ENCODE measurements around the gene MID1IP1. TPM values are rescaled to one million over a fixed set of nuclear protein-coding genes. Genes with fewer than 3 reads are reported as not detected.

MID1IP1 gene
- total and polyA plus RNA-seq, 2 of the 8 experiments (the other 6 are each of a cell fraction or from before 2014, with no cell fraction given): 118 to 128 TPM

DNA sequence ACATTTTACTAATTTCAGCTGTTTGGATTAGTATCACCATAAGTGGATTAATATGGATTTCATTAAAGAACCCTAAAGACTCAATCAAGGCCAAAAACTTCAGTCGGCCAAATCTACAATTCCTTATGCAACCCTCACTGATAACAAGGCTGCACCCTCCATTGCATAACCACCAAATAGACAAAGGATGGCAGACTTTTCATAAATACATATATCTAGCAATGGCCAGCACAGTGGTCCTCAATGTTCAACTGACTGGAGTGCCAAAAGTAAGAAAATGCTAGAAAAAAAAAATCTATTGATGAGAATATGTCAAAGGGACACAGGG is 46.6 kb downstream of the MID1IP1 start:
- CTCF ChIA-PET (ENCODE audit: partially characterized antibody): no interaction called here
- TF ChIP-seq BACH1 (IDR thresholded peaks at IDR 0.05; ENCODE audit: low read length) (no peak), RFX5 (IDR thresholded peaks at IDR 0.05; ENCODE audit: borderline replicate concordance, low read depth, low read length) (no peak), TEAD4 (IDR thresholded peaks at IDR 0.05; ENCODE audit: low read depth, low read length) (no peak), HDAC2 (IDR thresholded peaks at IDR 0.05; ENCODE audit: borderline replicate concordance in 1 of 2, low read depth in 2 of 2, low read length in 2 of 2) (no peak), TCF12 (IDR thresholded peaks at IDR 0.05; ENCODE audit: low read depth, low read length) (no peak), NRF1 (IDR thresholded peaks at IDR 0.05; ENCODE audit: low read depth, low read length) (no peak), GABPA (IDR thresholded peaks at IDR 0.05; ENCODE audit: borderline replicate concordance, insufficient read depth, low read length) (no peak), RNF2 (IDR thresholded peaks at IDR 0.05; ENCODE audit: borderline replicate concordance, low read depth, low read length, missing control alignments, poor library complexity, severe bottlenecking) (no peak), CREB1 (IDR thresholded peaks at IDR 0.05) (no peak), SP1 (IDR thresholded peaks at IDR 0.05; ENCODE audit: low read depth, low read length) (no peak), POU5F1 (IDR thresholded peaks at IDR 0.05; ENCODE audit: low read depth, low read length) (no peak), JUN (IDR thresholded peaks at IDR 0.05; ENCODE audit: low read depth, low read length) (no peak), USF2 (IDR thresholded peaks at IDR 0.05; ENCODE audit: low read length) (no peak)
- TF ChIP-seq, protein P1, sequence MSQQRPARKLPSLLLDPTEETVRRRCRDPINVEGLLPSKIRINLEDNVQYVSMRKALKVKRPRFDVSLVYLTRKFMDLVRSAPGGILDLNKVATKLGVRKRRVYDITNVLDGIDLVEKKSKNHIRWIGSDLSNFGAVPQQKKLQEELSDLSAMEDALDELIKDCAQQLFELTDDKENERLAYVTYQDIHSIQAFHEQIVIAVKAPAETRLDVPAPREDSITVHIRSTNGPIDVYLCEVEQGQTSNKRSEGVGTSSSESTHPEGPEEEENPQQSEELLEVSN (IDR thresholded peaks at IDR 0.05): no peak

More for the DNA sequence above, 46.6 kb downstream of the MID1IP1 start:
- Histone ChIP-seq H3K36me3 (ENCODE audit: control insufficient read depth in 2 of 4, insufficient read depth in 4 of 4, low read length in 3 of 4) (no peaks in the 10 kb centered on the region), H3K18ac (ENCODE audit: extremely low read depth, low read length) (no peak overlapping the region), H3K4me1 (replicated peaks in 1 of 4; ENCODE audit: control insufficient read depth in 3 of 4, insufficient read depth in 4 of 4, low read length in 3 of 4) (no peaks in the 10 kb centered on the region), H3K14ac (ENCODE audit: insufficient read length) (no peak overlapping the region), H4K8ac (ENCODE audit: extremely low read depth, insufficient read depth, low read length) (no peak overlapping the region), H2BK12ac (ENCODE audit: low read depth, low read length) (no peak overlapping the region), H3K23me2 (ENCODE audit: low read depth, low read length) (no peaks in the 10 kb centered on the region), H2BK5ac (ENCODE audit: low read depth, low read length) (no peak overlapping the region), H2AK5ac (ENCODE audit: low read depth, low read length) (no peak overlapping the region), H2BK120ac (replicated peaks; ENCODE audit: low read depth, low read length) (no peak overlapping the region), H2AFZ (ENCODE audit: low read length) (no peak overlapping the region), H3K79me2 (ENCODE audit: control insufficient read depth in 1 of 2, insufficient read depth in 2 of 2, low read length in 2 of 2) (no peaks in the 10 kb centered on the region), H3K4me3 (ENCODE audit: extremely low read depth in 1 of 4, insufficient read depth in 2 of 4, low read depth in 3 of 4, low read length in 4 of 4) (no peak overlapping the region), H2BK15ac (ENCODE audit: low read length) (no peak overlapping the region), H3K56ac (replicated peaks; ENCODE audit: insufficient read length, low read depth, low read length) (no peak overlapping the region), H3K9me3 (ENCODE audit: insufficient read depth in 2 of 2, low read depth in 1 of 2, low read length in 1 of 2) (no peaks in the 10 kb centered on the region), H3K4ac (replicated peaks; ENCODE audit: insufficient read length, low read depth, low read length) (no peak overlapping the region), H3K23ac (ENCODE audit: insufficient read length) (no peak overlapping the region), H3K27me3 (replicated peaks in 1 of 4; ENCODE audit: control insufficient read depth in 3 of 4, extremely low read depth in 1 of 4, insufficient read depth in 3 of 4, low read length in 3 of 4) (no peaks in the 10 kb centered on the region), H3K79me1 (ENCODE audit: low read depth, low read length) (no peaks in the 10 kb centered on the region), H3K27ac (ENCODE audit: low read depth, low read length) (no peak overlapping the region), H4K5ac (ENCODE audit: insufficient read length, low read depth, low read length) (no peak overlapping the region), H4K20me1 (replicated peaks in 1 of 2; ENCODE audit: control insufficient read depth in 1 of 2, insufficient read depth in 2 of 2, low read length in 2 of 2) (no peaks in the 10 kb centered on the region), H4K91ac (replicated peaks; ENCODE audit: insufficient read length, low read length) (no peak overlapping the region), H2BK20ac (ENCODE audit: low read length) (no peak overlapping the region), H3K9ac (replicated peaks in 1 of 4; ENCODE audit: extremely low read depth in 1 of 4, low read depth in 3 of 4, low read length in 3 of 4) (no peak overlapping the region), H3K4me2 (ENCODE audit: insufficient read depth in 1 of 2, low read depth in 2 of 2, low read length in 2 of 2) (no peak overlapping the region)
- DNase-seq (ENCODE audit: low read depth in 1 of 2, low spot score in 2 of 2) (no peak), FAIRE-seq (no peak)
- POLR2A ChIA-PET (ENCODE audit: partially characterized antibody): no interaction called here
- 92% methylated on average over 1 of the region's 1 CpG; no CpG with 5 or more reads in 1 of the 2 experiments for WGBS, 2 experiments (ENCODE audit: extremely low coverage in 1 of 2, insufficient coverage in 1 of 2, insufficient read length in 1 of 2, insufficient replicate concordance in 2 of 2, low coverage in 1 of 2, low lambda C conversion rate in 2 of 2, missing lambda C conversion rate in 1 of 2)
